ENCODE measurements around the gene PTTG2.
"Not testable (repeated sequence)": the region's sequence is repeated elsewhere in the genome, so short reads cannot be mapped to it uniquely, and the experiment has no call there.

PTTG2 gene

GRCh38 chr4:37960098-37960497 lies at the start of gene PTTG2:
PTTG2 (plus strand) TSS chr4:37960398; CDS start chr4:37960435, 37 bp downstream.
- TF ChIP-seq, protein P1, sequence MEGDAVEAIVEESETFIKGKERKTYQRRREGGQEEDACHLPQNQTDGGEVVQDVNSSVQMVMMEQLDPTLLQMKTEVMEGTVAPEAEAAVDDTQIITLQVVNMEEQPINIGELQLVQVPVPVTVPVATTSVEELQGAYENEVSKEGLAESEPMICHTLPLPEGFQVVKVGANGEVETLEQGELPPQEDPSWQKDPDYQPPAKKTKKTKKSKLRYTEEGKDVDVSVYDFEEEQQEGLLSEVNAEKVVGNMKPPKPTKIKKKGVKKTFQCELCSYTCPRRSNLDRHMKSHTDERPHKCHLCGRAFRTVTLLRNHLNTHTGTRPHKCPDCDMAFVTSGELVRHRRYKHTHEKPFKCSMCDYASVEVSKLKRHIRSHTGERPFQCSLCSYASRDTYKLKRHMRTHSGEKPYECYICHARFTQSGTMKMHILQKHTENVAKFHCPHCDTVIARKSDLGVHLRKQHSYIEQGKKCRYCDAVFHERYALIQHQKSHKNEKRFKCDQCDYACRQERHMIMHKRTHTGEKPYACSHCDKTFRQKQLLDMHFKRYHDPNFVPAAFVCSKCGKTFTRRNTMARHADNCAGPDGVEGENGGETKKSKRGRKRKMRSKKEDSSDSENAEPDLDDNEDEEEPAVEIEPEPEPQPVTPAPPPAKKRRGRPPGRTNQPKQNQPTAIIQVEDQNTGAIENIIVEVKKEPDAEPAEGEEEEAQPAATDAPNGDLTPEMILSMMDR (conservative IDR thresholded peaks at IDR 0.05), result no peak
- H3K27ac ChIP-seq, result no peak within 1 kb of the TSS

GRCh38 chr4:37914539-37914938 lies 45.7 kb upstream of the PTTG2 start:
- TF ChIP-seq, protein P1 (conservative IDR thresholded peaks at IDR 0.05), result no peak
- no peak overlapping the region for H3K27ac ChIP-seq

DNA sequence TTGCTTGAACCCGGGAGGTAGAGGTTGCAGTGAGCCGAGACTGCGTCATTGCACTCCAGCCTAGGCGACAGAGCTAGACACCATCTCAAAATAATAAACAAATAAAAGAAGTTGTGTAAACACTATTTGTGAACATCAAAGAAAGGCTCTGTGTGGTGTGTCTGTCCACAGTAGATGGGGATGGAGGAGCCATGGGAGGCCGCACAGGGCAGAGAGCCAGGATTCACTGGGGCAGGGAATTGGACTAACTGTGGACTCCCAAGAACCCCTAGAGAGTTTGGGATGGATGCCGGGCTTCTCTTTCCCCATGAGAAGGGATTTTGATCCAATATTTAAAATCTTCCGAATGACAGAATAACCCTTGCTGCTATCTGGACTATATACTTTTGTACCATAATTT lies 42.8 kb upstream of the PTTG2 start:
- H3K27ac ChIP-seq, result no peak overlapping the region
- TF ChIP-seq, protein P1 (conservative IDR thresholded peaks at IDR 0.05), result no peak

DNA sequence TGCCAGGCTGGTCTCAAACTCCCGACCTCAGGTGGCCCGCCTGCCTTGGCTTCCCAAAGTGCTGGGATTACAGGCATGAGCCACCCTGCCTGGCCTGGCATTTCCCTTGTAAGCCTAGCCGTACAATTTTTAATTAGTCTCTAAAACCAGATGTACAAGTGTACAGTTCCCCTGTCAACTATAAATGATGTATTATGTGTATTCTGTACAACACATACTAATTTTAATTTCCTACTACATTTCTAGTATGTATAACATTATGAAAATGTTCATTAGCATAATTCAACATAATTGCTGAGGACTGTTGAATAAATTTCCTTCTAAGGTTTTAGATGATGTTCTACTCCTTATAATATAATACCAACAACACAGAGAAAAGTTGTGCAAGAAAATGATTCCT lies 41.5 kb upstream of the PTTG2 start:
- TF ChIP-seq, protein P1 (conservative IDR thresholded peaks at IDR 0.05), result no peak
- no peak overlapping the region for H3K27ac ChIP-seq

GRCh38 chr4:37922328-37922727 lies 37.9 kb upstream of the PTTG2 start:
- H3K27ac ChIP-seq, result no peak overlapping the region
- TF ChIP-seq, protein P1 (conservative IDR thresholded peaks at IDR 0.05), result no peak

DNA sequence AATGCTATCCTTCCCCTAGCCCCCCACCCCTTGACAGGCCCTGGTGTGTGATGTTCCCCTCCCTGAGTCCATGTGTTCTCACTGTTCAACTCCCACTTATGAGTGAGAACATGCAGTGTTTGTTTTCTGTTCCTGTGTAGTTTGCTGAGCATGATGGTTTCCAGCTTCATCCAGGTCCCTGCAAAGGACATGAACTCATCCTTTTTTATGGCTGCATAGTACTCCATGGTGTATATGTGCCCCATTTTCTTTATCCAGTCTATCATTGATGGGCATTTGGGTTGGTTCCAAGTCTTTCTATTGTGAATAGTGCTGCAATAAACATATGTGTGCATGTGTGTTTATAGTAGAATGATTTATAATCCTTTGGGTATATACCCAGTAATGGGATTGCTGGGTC lies 37.1 kb upstream of the PTTG2 start:
- not testable (repeated sequence) for H3K27ac ChIP-seq

- TF ChIP-seq, protein P1 (conservative IDR thresholded peaks at IDR 0.05), result no peak
These were observed 35.3 kb upstream of the PTTG2 start for GRCh38 chr4:37924946-37925345.

GRCh38 chr4:37927434-37927833 lies 32.8 kb upstream of the PTTG2 start:
- TF ChIP-seq, protein P1 (conservative IDR thresholded peaks at IDR 0.05), result no peak
- H3K27ac ChIP-seq, result no peak overlapping the region

More at GRCh38 chr4:37924946-37925345, 35.3 kb upstream of the PTTG2 start:
- no peak overlapping the region for H3K27ac ChIP-seq
